PC-3 (cell line): Measurements from ENCODE around the gene ST3GAL6. TPM values are rescaled to one million over a fixed set of nuclear protein-coding genes. Genes with fewer than 3 reads are reported as not detected.

Experiments used
- ATAC-seq: fragments of 200-7000 bp; cut with Tn5 transposase; 2 replicates; pipeline ENCODE4 v1.9.1; 2020; ENCODE audit warnings: mild to moderate bottlenecking, moderate library complexity
- BruUV-seq: library from RNA; stranded (reverse); fragments of 400-500 nt; replicated peaks from 2 replicates; lab custom pipeline; 2021; lab: Mats Ljungman, UMichigan
- CTCF ChIA-PET: fragments of 300-600 bp; sonication (Branson Sonifier 250); formaldehyde crosslinking; loops from one replicate; lab custom pipeline; 2022; ENCODE audit warnings: antibody characterized with exemption; lab: Charles Lee
- POLR2A ChIA-PET: fragments of 300-600 bp; sonication (Branson Sonifier 250); formaldehyde crosslinking; loops from one replicate; lab custom pipeline; 2022; ENCODE audit warnings: antibody characterized with exemption; ENCODE audit not compliant: unreplicated experiment; lab: Charles Lee
- DNase-seq: peaks from one replicate; pipeline ENCODE4 v3.0.0-alpha.2; 2015
- H2AFZ ChIP-seq: fragments of 300-600 bp; sonication (generic); 2 replicates; pipeline ENCODE4 v1.6.0; 2016; ENCODE audit warnings: antibody characterized with exemption, low read length
- H3F3A ChIP-seq: fragments of 300-600 bp; sonication (generic); one replicate; pipeline ENCODE4 v1.6.0; 2017; ENCODE audit warnings: antibody characterized with exemption, low read length, control low read depth, mild to moderate bottlenecking; ENCODE audit not compliant: unreplicated experiment
- H3K27ac ChIP-seq: fragments of 300-600 bp; sonication (generic); 2 replicates; pipeline ENCODE4 v1.5.1; 2016; ENCODE audit warnings: mild to moderate bottlenecking, low read length
- H3K27me3 ChIP-seq: fragments of 300-600 bp; sonication (generic); 2 replicates; pipeline ENCODE4 v1.6.1; 2016; ENCODE audit warnings: low read length, mixed read lengths
- H3K36me3 ChIP-seq: fragments of 300-600 bp; sonication (generic); 2 replicates; pipeline ENCODE4 v1.6.1; 2016; ENCODE audit warnings: low read depth, mixed run types, low read length, mixed read lengths
- H3K4me1 ChIP-seq: fragments of 300-600 bp; sonication (generic); 2 replicates; pipeline ENCODE4 v1.5.1; 2016; ENCODE audit warnings: low read length; ENCODE audit not compliant: insufficient read depth
- H3K4me2 ChIP-seq: fragments of 300-600 bp; sonication (generic); 2 replicates; pipeline ENCODE4 v1.6.0; 2016; ENCODE audit warnings: low read length
- H3K4me3 ChIP-seq: fragments of 300-600 bp; sonication (generic); 2 replicates; pipeline ENCODE4 v1.5.1; 2016; ENCODE audit warnings: mild to moderate bottlenecking, low read length, mixed read lengths
- H3K79me2 ChIP-seq: fragments of 300-600 bp; sonication (generic); 2 replicates; pipeline ENCODE4 v1.6.1; 2017; ENCODE audit warnings: low read length, mixed read lengths
- H3K9ac ChIP-seq: fragments of 300-600 bp; sonication (generic); 2 replicates; pipeline ENCODE4 v1.6.0; 2016; ENCODE audit warnings: mild to moderate bottlenecking, low read length
- H3K9me2 ChIP-seq: fragments of 300-600 bp; sonication (generic); replicated peaks from 2 replicates; pipeline ENCODE4 v1.6.1; 2016; ENCODE audit warnings: mixed run types, low read length, mixed read lengths
- H3K9me3 ChIP-seq: fragments of 300-600 bp; sonication (generic); 2 replicates; pipeline ENCODE4 v1.6.1; 2016; ENCODE audit warnings: low read length, mixed read lengths
- H4K20me1 ChIP-seq: fragments of 300-600 bp; sonication (generic); 2 replicates; pipeline ENCODE4 v1.6.1; 2016; ENCODE audit warnings: low read length, mixed read lengths
- CTCF ChIP-seq: fragments of 300-600 bp; sonication (generic); conservative IDR thresholded peaks from 2 replicates; pipeline ENCODE4 v1.5.1; 2017; ENCODE audit warnings: antibody characterized with exemption, low read depth, mild to moderate bottlenecking, low read length
- EZH2 ChIP-seq: fragments of 300-600 bp; sonication (generic); IDR thresholded peaks from one replicate; pipeline ENCODE4 v1.6.1; 2017; ENCODE audit warnings: antibody characterized with exemption, mild to moderate bottlenecking, low read length; ENCODE audit not compliant: unreplicated experiment
- EZH2phosphoT487 ChIP-seq: fragments of 300-600 bp; sonication (generic); IDR thresholded peaks from 2 replicates; pipeline ENCODE4 v1.6.1; 2018; ENCODE audit warnings: mild to moderate bottlenecking, antibody characterized with exemption, low read length, borderline replicate concordance
- intact Hi-C: fragments of 100-400 bp; cut with micrococcal nuclease; formaldehyde crosslinking; loops from 2 replicates; pipeline ENCODE4 v1.9.0; 2023
- total RNA-seq: library from RNA; depleted of rRNA; stranded (reverse); fragments of >200 nt; gene quantifications from 2 replicates; pipeline ENCODE4 v1.2.3, GENCODE V29; 2014

The ST3GAL6 gene
- total RNA-seq, 1 experiment from 2014 or later, result 11.5 TPM

DNA sequence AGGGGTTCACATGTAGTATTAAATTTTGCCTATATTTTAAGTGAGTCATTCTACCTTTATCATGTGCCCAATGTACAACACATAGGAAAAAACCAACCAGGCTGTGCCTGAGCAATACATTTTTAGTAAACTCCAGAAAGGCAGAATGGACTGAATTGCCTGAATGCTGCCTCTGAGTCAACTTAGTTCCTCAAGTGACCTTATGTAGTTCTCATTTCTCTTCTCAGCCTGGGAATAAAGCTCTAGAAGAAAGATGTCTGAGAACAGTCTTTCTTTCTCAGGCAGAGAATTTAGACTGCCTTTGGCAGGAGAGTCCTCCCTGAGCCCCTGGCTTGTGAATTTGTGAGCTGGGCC lies 13.0 kb downstream of the ST3GAL6 start:
- CTCF ChIA-PET, result no interaction called here

DNA sequence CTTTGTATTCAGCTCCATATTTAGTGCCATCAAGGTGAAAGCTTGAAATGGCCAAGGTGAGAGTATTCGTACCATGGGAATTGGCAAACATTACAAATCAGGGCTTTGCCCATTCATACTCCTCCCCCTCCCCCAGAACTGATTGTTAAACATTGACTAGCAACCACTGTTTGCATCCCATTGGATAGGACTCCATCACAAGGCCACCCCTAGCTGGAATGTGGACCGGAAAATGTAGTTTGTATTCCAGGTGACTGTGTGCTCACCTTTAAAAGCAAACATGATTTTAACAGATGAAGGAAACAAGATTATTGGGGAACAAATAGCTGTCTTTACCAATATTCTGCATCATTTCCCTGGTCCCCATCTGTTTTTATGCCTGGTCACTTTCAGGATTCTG lies 14.1 kb downstream of the ST3GAL6 start:
- Histone ChIP-seq H3K79me2 (no peaks in the 10 kb centered on the region), H3K9ac (no peak overlapping the region), H3K27me3 (no peaks in the 10 kb centered on the region), H3K4me3 (no peak overlapping the region), H3K4me1 (0 out of 2 replicates have a peak, but pooled peaks cover 4% of the 10 kb centered on the region), H3K36me3 (peaks cover 10% of the 10 kb centered on the region; the same call in 1 of the 2 replicates), H3K27ac (no peak overlapping the region), H3F3A (no peaks in the 10 kb centered on the region), H3K9me2 (no peaks in the 10 kb centered on the region), H4K20me1 (no peaks in the 10 kb centered on the region), H3K9me3 (no peaks in the 10 kb centered on the region), H3K4me2 (no peak overlapping the region), H2AFZ (no peak overlapping the region)
- ATAC-seq (no peak), DNase-seq (no peak)
- intact Hi-C loops, result no loop called here
- POLR2A ChIA-PET, result interaction anchor here (0.6 kb wide), 1 partner anchor 30 kb away, joined by 4 read pairs; no protein-coding TSS in a partner anchor
- BruUV-seq, result no TSS peak
- CTCF ChIA-PET, result no interaction called here
- TF ChIP-seq EZH2phosphoT487, result no peak
- no peak for TF ChIP-seq CTCF
- TF ChIP-seq EZH2, result no peak

More for the DNA sequence above, 13.0 kb downstream of the ST3GAL6 start:
- H2AFZ ChIP-seq, result no peak overlapping the region
- H3K79me2 ChIP-seq, result no peaks in the 10 kb centered on the region
- H3K9me2 ChIP-seq, result no peaks in the 10 kb centered on the region
- POLR2A ChIA-PET, result no interaction called here
- no peak for TF ChIP-seq CTCF
- no peak for TF ChIP-seq EZH2
- TF ChIP-seq EZH2phosphoT487, result no peak
- no peak overlapping the region for H3K9ac ChIP-seq
- H3F3A ChIP-seq, result no peaks in the 10 kb centered on the region
- no TSS peak for BruUV-seq
- intact Hi-C loops, result no loop called here
- H4K20me1 ChIP-seq, result no peaks in the 10 kb centered on the region
- H3K36me3 ChIP-seq, result peaks cover 10% of the 10 kb centered on the region; the same call in 1 of the 2 replicates
- H3K27me3 ChIP-seq, result no peaks in the 10 kb centered on the region
- no peak overlapping the region for H3K27ac ChIP-seq
- ATAC-seq (no peak), DNase-seq (no peak)
- no peak overlapping the region for H3K4me2 ChIP-seq
- no peak overlapping the region for H3K4me3 ChIP-seq
- no peaks in the 10 kb centered on the region for H3K9me3 ChIP-seq
- H3K4me1 ChIP-seq, result 0 out of 2 replicates have a peak, but pooled peaks cover 4% of the 10 kb centered on the region

DNA sequence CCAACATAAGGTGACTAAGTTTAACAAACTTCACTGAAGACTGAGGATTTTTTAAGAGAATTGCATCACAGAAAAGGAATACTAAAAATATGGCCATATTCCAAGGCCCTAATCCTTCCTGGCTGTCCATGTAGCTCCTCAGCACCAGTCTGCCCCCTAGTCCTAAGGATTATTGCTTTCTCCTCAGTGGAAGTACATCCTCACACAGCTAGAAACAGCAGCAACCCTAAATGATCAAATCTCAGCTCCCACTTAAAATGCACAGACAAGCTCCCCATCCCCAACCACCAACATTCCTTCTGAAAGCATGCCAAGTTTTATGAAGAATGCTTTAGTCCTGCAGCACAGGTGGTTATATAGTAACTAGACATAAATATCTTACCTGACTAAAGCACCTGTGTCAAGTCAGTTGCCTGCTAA lies 14.7 kb downstream of the ST3GAL6 start:
- Histone ChIP-seq H4K20me1 (no peaks in the 10 kb centered on the region), H3F3A (no peaks in the 10 kb centered on the region), H3K4me1 (peaks cover 4% of the 10 kb centered on the region; the same call in 1 of the 2 replicates), H3K4me3 (no peak overlapping the region), H3K9me2 (no peaks in the 10 kb centered on the region), H3K27me3 (no peaks in the 10 kb centered on the region), H3K9me3 (no peaks in the 10 kb centered on the region), H3K9ac (no peak overlapping the region), H3K79me2 (no peaks in the 10 kb centered on the region), H3K27ac (no peak overlapping the region), H2AFZ (no peak overlapping the region), H3K36me3 (peaks cover 10% of the 10 kb centered on the region; the same call in 1 of the 2 replicates), H3K4me2 (no peak overlapping the region)
- TF ChIP-seq EZH2 (no peak), EZH2phosphoT487 (no peak), CTCF (peak; percentile 38; the same call in 1 of the 2 replicates)
- ChIA-PET POLR2A (interaction anchor here (0.6 kb wide), 1 partner anchor 31 kb away, joined by 4 read pairs; no protein-coding TSS in a partner anchor), CTCF (no interaction called here)
- BruUV-seq, result no TSS peak
- DNase-seq, result peak; percentile 40
- ATAC-seq, result peak; percentile 70
- intact Hi-C loops, result no loop called here
